SIG-M5 treated with dmso at 0.1 percent for 504 hours (cell line): Measurements from ENCODE around the gene FBLIM1.
"Not testable (repeated sequence)": the region's sequence is repeated elsewhere in the genome, so short reads cannot be mapped to it uniquely, and the experiment has no call there.

Experiments used
- DNase-seq: peaks from one replicate; lab custom pipeline; 2025; ENCODE audit not compliant: unreplicated experiment; lab: John Stamatoyannopoulos, UW

Gene FBLIM1

DNA sequence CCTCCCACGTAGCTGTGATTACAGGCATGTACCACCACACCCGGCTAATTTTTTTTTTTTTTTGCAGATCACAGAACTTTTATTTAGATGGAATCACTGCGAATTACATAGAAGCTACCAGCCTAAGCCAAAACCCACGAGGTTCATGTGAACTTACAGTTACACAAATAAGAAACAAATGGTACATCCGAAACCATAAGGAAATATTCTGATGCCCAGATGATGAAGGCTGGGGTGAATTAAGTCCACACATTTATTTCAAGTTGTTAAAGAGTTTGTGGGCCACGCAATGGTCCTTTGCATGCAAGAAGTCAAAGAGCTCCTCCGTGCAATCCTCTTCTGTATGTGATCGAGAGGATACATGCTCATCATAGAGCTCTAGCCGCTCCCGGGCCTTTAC is 48.5 kb downstream of the FBLIM1 start:
- no peak for DNase-seq

DNA sequence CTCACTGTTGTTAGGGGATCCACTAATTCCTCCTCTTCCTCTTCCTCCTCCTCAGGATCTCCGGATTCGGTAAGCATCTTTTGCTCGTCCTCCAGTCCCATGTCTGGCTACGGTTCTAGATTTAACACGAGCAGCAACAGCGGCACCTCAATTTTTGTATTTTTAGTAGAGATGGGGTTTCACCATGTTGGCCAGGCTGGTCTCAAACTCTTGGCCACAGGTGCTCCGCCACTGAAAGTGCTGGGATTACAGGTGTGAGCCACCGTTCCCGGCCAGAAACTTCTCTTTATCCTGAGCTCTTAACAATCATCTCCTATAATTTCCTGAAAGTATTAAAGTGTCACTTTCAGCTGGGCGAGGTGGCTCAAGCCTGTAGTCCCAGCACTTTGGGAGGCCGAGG is 49.0 kb downstream of the FBLIM1 start, which contains the start of gene UQCRHL:
UQCRHL (minus strand) TSS at position 101 of the 400 bp plus-strand sequence; CDS start at position 101, 0 bp downstream.
- not testable (repeated sequence) for DNase-seq

GRCh38 chr1:15808955-15809354 is 50.4 kb downstream of the FBLIM1 start:
- DNase-seq = no peak

- DNase-seq = no peak
Observed at GRCh38 chr1:15810073-15810472, 51.5 kb downstream of the FBLIM1 start.

DNA sequence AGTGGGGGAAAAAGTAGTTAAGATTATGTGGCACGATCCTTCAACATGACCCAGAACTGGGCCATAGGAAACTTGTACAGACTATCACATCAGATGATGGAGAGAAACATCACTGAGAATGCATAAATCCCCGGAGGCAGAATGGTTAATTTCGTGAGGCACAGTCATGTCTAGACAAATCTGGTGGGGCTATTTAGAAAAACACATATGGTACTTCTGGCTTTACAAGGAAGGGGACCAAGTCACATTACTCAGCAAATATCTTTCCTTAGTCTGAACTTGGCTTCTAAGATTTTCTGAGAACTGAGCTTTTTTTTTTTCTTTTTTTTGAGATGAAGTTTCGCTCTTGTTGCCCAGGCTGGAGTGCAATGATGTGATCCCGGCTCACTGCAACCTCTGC is 58.1 kb downstream of the FBLIM1 start:
- no peak for DNase-seq

DNA sequence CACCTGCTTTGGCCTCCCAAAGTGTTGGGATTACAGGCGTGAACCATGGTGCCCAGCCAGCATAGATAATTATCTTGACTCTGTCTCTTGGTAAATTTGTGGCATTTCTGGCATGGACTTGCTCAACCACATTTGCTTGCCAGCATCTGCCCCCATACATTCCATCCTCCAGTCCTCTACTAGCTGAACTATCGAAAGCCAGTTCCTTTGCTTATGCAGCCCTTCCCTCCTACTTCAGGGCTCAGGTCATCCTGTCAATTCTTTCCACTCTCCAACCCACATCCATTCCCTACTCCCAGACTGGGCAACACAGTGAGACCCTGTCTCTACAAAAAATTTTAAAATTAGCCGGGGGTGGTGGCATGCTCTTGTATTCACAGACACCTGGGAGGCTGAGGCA is 61.9 kb downstream of the FBLIM1 start:
- DNase-seq = no peak

- DNase-seq = no peak
Observed at GRCh38 chr1:15825800-15826199, 67.2 kb downstream of the FBLIM1 start.

DNA sequence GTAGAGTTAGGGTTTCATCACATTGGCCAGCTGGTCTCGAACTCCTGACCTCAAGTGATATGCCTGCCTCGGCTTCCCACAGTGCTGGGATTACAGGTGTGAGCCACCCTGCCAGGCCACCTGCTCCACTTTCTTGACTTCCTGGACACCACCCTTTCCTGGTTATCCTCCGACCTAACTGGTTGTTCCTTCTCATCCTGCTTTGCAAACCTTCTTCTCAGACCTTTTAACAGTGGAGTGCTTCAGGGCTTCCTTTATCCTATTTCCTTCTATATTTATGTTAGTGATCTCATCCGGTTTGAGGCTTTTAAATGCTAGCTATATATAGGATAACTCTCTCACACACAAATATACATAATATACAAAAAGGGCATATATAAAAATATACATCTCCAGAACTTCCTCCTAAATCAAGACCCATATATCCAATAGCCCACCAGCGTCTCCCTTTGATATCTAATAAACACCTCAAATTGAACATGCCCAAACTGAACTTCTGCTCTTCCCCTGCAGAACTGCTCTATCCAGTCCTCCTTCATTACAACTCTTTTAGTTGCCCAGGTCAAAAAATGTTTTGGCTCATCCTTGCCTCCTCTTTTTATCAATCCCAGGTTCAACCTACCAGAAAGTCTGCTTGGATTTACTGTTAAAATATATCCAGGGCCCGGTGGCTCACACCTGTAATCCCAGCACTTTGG is 68.4 kb downstream of the FBLIM1 start:
- no peak for DNase-seq

- not testable (repeated sequence) for DNase-seq
Observed at GRCh38 chr1:15827567-15827966, 69.0 kb downstream of the FBLIM1 start.

GRCh38 chr1:15828931-15829330 is 70.3 kb downstream of the FBLIM1 start:
- DNase-seq = not testable (repeated sequence)

DNA sequence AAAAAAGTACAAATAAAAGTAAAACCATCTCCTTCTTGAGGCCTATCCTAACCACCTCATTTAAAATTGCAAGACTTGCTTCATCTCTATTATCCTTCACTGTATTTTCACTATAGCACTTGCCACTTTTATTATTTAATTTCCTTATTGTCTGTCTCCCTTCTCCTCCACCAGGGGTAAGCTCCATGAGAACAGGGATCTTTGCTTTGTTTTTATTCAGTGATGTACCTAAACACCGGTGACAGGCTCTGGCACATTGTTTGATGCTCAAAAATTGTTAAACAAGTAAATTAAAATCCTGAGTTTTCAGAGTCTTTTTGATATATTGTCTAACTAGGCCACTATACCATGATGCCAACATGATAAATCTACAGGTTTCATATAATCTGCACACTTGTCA is 71.7 kb downstream of the FBLIM1 start:
- DNase-seq = no peak

DNA sequence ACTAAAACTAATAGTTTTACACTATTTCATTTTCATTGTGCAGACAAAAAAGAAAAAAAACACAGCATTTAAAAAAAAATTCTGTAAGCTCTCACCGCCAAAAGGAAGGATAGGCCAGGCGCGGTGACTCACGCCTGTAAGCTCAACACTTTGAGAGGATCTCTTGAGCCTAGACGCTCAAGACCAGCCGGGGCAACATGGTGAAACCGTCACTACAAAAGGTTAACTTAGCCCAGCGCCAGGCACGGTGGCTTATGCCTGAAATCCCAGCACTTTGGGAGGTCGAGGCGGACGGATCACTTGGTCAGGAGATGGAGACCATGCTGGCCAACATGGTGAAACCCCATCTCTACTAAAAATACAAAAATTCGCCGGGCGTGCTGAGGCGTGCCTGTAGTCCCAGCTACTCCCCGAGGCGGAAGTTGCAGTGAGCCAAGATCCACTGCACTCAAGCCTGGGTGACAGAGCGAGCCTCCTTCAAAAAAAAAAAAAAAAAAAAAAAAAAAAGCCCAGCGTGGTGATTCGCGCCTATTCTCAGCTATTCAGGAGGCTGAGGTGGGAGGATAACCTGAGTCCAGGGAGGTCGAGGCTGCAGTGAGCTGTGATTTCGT is 74.6 kb downstream of the FBLIM1 start:
- DNase-seq = peak; percentile 78

- no peak for DNase-seq
Observed at GRCh38 chr1:15833842-15834405, 75.3 kb downstream of the FBLIM1 start.

DNA sequence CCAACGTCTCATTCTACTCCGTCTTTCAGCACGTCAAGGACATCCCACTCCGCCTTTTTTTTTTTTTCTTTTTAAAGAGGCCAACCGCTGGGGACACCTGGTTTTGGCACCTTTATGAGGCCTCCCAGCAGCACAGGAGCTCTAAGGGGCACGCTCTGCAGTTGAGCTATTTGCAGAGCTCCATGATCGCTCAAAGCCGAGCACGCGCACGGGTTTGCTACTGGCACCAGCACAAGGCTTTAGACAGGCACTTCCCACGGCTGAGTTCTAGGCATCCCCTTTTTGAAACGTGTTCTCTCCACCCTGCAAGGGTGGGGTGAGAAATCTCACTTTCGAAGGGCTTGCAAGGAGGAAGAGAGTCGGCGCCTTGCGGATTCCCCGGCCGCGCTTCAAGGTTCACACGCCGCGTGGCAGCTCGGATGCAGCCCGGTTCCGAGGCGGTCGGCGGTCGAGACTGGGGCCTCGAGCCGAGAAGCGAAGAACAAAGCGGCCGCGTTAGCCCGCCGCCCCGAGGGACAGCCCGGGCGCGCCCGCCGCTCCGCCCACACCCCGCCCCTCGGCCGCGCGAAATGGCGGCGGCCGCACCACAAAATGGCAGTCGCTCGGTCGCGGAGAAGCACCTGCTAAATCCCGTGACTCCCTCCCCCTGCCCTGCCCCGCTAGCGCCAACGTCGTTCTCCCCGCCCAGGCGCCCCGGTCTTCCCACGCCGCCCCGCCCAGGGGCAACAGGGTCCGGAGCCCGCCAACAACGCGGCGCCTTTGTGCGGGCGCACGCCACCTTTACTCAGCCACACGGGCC is 76.0 kb downstream of the FBLIM1 start:
- peak; percentile 89 for DNase-seq

DNA sequence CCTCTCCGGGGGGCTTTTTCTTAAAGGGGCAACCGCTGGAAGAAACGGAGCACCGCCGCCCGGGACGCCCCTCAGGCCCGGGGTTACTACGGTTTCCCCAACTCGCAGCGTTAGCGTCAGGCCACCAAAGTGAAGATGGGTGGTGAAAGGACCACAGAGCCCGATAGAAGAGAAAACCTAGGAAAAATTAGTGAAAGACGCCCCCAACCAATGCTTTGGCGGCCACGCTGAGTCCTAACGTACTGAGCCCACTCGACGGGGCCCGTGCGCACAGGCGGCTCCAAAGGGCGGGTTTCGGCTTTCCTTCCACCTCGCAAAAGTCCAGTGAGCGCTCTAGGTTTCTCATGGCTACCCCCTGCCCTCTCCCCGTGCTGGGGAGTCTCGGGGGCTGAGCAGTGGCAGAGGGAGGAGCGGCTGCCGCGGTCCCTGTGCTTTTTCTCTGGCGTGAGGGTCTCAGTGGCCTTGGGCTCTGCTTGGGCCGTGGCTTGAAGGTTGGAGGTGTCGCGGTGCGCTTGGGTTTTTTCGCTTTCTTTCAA is 76.7 kb downstream of the FBLIM1 start:
- peak; percentile 48 for DNase-seq

DNA sequence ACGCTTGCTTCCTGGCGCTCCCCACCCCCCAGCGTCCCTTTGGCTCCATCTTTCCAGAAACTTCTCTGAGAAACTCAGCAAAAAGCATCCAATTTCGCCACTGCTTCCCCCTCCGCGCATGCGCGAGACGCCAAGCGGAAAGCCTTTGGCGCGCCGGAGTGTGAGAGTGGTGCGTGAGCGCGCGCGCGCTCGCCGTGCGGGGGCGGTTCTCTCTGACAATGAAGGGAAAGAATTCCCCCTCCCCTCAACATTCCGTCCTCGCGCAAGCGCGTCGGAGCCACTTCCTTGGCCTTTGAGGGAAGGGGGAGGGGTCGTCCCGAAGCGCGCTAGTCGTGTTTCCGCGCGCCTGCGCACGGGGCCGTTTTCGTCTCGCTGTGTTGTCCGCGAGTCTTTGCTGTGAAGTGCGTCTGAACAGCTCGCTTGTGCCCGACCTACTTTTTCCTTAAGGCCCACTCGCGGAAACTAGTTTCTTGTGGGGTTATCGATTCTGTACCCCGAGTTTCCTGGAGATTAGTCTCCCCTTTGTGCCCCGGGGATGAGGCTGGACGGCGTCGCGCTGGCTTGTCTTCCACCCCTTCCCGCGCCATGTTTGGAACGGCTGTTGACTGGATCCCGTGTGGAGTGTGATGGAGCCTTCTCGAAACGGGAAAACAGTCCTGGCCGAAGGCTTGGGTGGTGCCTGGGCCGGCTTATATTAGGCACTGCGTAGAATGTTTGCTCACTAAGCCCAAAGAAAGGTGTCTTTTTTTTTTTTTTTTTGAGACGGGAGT is 77.3 kb downstream of the FBLIM1 start:
- DNase-seq = peak; percentile 96
